Fibroblast of lung (primary cell): ENCODE results near the gene CLECL1. TPM values are rescaled to one million over a fixed set of nuclear protein-coding genes. Genes with fewer than 3 reads are reported as not detected.

ENCODE experiments used
- DNase-seq, 2 donors: peaks; one replicate each; pipeline versions ENCODE4 v3.0.0 to v3.0.0-alpha.2; 2010; ENCODE audit warnings: low read depth in 2 of 2
- H2AFZ ChIP-seq: 2 replicates; pipeline ENCODE4 v1.5.1; 2012; ENCODE audit warnings: low read length, control low read depth, inconsistent platforms
- H3K27ac ChIP-seq: 2 replicates; pipeline ENCODE4 v1.5.1; 2011; ENCODE audit warnings: low read length, control low read depth; ENCODE audit not compliant: insufficient read depth
- H3K27me3 ChIP-seq: 2 replicates; pipeline ENCODE4 v1.5.1; 2011; ENCODE audit warnings: mild to moderate bottlenecking, low read length; ENCODE audit not compliant: control insufficient read depth, insufficient read depth
- H3K36me3 ChIP-seq: 2 replicates; pipeline ENCODE4 v1.5.1; 2011; ENCODE audit warnings: low read length; ENCODE audit not compliant: control insufficient read depth, insufficient read depth
- H3K4me1 ChIP-seq: 2 replicates; pipeline ENCODE4 v1.5.1; 2011; ENCODE audit warnings: low read length; ENCODE audit not compliant: control insufficient read depth, insufficient read depth; ENCODE audit errors: extremely low read depth
- H3K4me2 ChIP-seq: 2 replicates; pipeline ENCODE4 v1.5.1; 2011; ENCODE audit warnings: low read length, control low read depth; ENCODE audit not compliant: insufficient read depth; ENCODE audit errors: extremely low read depth
- H3K4me3 ChIP-seq, 4 experiments: fragments of 200-600 bp in 1 of 4; sonication (generic) in 1 of 4; replicated peaks in 1 of 4; 2 replicates each; pipeline ENCODE4 v1.5.1; 2011 to 2016; ENCODE audit warnings: low read length in 4 of 4, low read depth in 3 of 4, mild to moderate bottlenecking in 3 of 4, control low read depth in 2 of 4, inconsistent platforms in 1 of 4, mixed read lengths in 1 of 4; ENCODE audit not compliant: insufficient read depth in 1 of 4; ENCODE audit errors: control extremely low read depth in 1 of 4
- H3K79me2 ChIP-seq: 2 replicates; pipeline ENCODE4 v1.5.1; 2012; ENCODE audit warnings: mild to moderate bottlenecking, low read length, inconsistent platforms; ENCODE audit not compliant: control insufficient read depth, insufficient read depth
- H3K9ac ChIP-seq: 2 replicates; pipeline ENCODE4 v1.5.1; 2011; ENCODE audit warnings: mild to moderate bottlenecking, low read length, control low read depth; ENCODE audit not compliant: insufficient read depth
- H3K9me3 ChIP-seq: 2 replicates; pipeline ENCODE4 v1.5.1; 2012; ENCODE audit warnings: low read depth, low read length; ENCODE audit not compliant: control insufficient read depth, insufficient read depth
- H4K20me1 ChIP-seq: 2 replicates; pipeline ENCODE4 v1.5.1; 2011; ENCODE audit warnings: low read length; ENCODE audit not compliant: control insufficient read depth, insufficient read depth; ENCODE audit errors: extremely low read depth
- EZH2 ChIP-seq: IDR thresholded peaks from 2 replicates; pipeline ENCODE4 v1.5.1; 2012; ENCODE audit warnings: low read length, control low read depth, mild to moderate bottlenecking; ENCODE audit errors: missing control alignments
- polyA plus RNA-seq, 2 donors: library from polyadenylated mRNA; depleted of rRNA in 1 of 2; stranded (reverse) in 1 of 2; unstranded in 1 of 2; fragments of >200 nt; gene quantifications; 2 replicates each; pipeline ENCODE4 v1.2.1, GENCODE V29; 2011 to 2012; ENCODE audit warnings: missing spikeins in 1 of 2
- total RNA-seq: library from RNA; depleted of rRNA; stranded (reverse); fragments of >200 nt; gene quantifications from 2 replicates; pipeline ENCODE4 v1.2.1, GENCODE V29; 2014
- TF ChIP-seq, protein P1 (sequence below), 2 donors: IDR thresholded peaks in 1 of 2; conservative IDR thresholded peaks in 1 of 2; 1 replicate in 1 of 2; 2 replicates in 1 of 2; pipeline ENCODE4 v1.5.1; 2011 to 2012; ENCODE audit warnings: low read length in 2 of 2, control low read depth in 1 of 2, inconsistent platforms in 1 of 2, low read depth in 1 of 2, mild to moderate bottlenecking in 1 of 2

CLECL1 gene
- total and polyA plus RNA-seq, 2 donors (not counting 1 experiment from before 2014, with no cell fraction given): not detected

DNA sequence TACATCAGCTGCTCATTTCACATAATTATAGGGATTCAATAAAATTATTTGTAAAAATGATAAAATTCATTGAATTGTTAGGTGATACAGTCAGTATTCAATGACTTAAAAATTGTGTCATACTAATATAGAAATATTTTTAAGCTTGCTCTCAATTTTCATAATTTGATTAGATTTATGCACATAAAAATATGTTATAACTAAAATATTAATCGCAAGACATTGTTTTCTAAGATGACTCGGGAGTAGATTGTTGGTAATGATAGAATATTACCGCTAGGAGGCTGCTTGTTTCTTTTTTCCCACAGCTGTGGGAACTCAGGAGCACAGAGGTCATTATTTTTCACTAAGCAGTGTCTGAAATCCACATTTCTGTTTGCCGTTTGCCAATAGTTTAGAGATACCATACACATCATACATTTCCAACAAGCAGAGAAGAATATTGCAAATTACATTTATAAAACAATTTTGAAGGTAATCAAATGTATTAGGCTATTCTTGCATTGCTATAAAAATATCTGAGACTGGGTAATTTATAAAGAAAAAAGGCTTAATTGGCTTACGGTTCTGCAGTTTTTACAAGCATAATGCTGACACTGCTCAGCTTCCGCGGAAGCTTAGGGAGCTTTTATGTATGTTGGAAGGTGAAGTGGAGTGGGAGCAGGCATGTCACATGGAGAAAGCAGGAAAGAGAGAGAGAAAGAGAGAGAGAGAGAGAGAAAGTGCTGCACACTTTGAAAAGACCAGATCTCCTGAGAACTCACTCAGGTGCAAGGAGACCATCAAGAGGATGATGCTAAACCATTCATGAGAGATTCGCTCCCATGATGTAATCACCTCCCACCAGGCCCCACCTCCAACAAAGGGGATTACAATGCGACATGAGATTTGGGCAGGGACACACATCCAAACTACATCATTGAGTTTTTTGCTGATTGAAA, 18.6 kb upstream of the CLECL1 start:
- Histone ChIP-seq H3K9ac (no peak overlapping the region), H3K27ac (no peak overlapping the region), H3K4me2 (no peak overlapping the region), H3K79me2 (no peaks in the 10 kb centered on the region), H3K4me1 (no peaks in the 10 kb centered on the region), H3K36me3 (no peaks in the 10 kb centered on the region), H3K27me3 (no peaks in the 10 kb centered on the region), H4K20me1 (no peaks in the 10 kb centered on the region), H3K9me3 (no peaks in the 10 kb centered on the region), H3K4me3 (no peak overlapping the region), H2AFZ (no peak overlapping the region)
- TF ChIP-seq, protein P1, sequence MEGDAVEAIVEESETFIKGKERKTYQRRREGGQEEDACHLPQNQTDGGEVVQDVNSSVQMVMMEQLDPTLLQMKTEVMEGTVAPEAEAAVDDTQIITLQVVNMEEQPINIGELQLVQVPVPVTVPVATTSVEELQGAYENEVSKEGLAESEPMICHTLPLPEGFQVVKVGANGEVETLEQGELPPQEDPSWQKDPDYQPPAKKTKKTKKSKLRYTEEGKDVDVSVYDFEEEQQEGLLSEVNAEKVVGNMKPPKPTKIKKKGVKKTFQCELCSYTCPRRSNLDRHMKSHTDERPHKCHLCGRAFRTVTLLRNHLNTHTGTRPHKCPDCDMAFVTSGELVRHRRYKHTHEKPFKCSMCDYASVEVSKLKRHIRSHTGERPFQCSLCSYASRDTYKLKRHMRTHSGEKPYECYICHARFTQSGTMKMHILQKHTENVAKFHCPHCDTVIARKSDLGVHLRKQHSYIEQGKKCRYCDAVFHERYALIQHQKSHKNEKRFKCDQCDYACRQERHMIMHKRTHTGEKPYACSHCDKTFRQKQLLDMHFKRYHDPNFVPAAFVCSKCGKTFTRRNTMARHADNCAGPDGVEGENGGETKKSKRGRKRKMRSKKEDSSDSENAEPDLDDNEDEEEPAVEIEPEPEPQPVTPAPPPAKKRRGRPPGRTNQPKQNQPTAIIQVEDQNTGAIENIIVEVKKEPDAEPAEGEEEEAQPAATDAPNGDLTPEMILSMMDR (conservative IDR thresholded peaks at IDR 0.05 in 1 of 2, IDR thresholded peaks at IDR 0.05 in 1 of 2; ENCODE audit: low read depth in 1 of 2, low read length in 2 of 2): peak in 1 of 2 donors; percentile 37
- TF ChIP-seq EZH2: no peak
- peak in 1 of 2 donors; percentile 15 for DNase-seq

DNA sequence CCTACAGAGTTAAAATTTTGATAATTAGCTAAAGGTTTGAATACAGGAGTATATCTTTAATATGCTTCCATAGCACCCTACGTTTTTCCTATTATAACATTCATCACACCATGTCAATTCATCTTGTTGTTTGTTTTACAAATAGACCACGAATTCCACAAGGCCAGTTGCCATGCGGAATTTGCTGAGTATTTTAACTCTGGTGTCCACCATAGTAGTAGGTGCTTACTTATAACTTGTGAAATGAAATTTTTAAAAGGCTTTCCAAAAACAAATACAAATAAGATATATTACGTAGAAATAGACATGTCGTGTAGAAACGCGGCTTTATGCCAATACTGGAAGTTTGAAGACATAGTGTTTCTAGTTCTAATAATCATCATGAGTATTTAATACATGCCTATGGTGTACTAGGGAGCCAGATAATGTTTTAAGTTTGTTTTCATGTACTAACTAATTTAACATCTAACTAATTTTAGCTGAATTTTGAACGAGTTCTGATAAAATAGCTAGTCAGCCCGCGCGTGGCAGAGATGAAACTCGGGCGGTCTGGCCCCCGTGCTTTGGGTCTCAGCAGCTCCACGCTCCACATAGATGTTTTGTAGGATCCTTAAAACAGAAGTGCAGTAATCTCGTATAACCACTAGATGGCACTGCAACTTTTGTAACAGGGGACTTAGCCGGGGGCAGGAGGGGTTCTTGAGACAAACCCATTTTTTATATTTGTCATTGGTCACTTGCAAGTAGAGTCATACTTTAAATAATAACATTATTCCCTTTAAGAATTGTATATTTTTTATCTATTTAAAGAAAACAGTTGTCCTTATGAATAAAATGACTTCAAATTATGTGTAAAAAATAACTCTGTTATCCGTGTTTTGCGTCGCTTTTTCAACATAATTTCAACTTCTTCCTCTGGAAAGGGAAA, 17.6 kb upstream of the CLECL1 start:
- Histone ChIP-seq H3K36me3 (no peaks in the 10 kb centered on the region), H3K4me3 (peak overlapping the region in 1 of 4 experiments; percentile 23), H2AFZ (no peak overlapping the region), H3K9ac (no peak overlapping the region), H3K27me3 (no peaks in the 10 kb centered on the region), H3K4me1 (no peaks in the 10 kb centered on the region), H3K27ac (no peak overlapping the region), H3K79me2 (no peaks in the 10 kb centered on the region), H3K9me3 (no peaks in the 10 kb centered on the region), H4K20me1 (no peaks in the 10 kb centered on the region), H3K4me2 (peak overlapping the region; percentile 85)
- TF ChIP-seq, protein P1 (conservative IDR thresholded peaks at IDR 0.05 in 1 of 2, IDR thresholded peaks at IDR 0.05 in 1 of 2; ENCODE audit: low read depth in 1 of 2, low read length in 2 of 2): peak; percentile 77 to 86
- TF ChIP-seq EZH2: no peak
- peak; percentile 56 to 77 for DNase-seq

DNA sequence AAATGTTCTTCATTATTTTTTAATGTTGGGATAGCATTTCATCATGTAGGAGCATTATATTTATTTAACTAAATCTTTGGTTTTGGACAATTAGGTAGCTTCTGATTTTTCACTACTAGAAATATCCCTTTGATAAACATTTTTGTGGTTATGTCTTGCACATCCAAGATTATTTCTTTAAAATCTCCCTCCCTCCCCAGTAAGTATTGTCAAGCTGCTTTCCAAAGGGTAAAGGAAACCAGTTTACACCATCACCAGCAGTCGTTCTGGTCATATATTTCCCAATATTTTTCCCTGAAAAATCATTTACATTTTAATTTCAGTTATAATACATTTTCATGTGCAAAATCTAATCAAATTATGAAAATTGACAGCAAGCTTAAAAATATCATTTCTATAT, 16.7 kb upstream of the CLECL1 start:
- H3K9me3 ChIP-seq: no peaks in the 10 kb centered on the region
- H3K27ac ChIP-seq: no peak overlapping the region
- H3K79me2 ChIP-seq: no peaks in the 10 kb centered on the region
- no peak for DNase-seq
- no peak overlapping the region for H2AFZ ChIP-seq
- H3K4me1 ChIP-seq: no peaks in the 10 kb centered on the region
- H4K20me1 ChIP-seq: no peaks in the 10 kb centered on the region
- H3K36me3 ChIP-seq: no peaks in the 10 kb centered on the region
- no peak overlapping the region for H3K9ac ChIP-seq
- no peak overlapping the region for H3K4me3 ChIP-seq
- TF ChIP-seq EZH2: no peak
- TF ChIP-seq, protein P1 (conservative IDR thresholded peaks at IDR 0.05 in 1 of 2, IDR thresholded peaks at IDR 0.05 in 1 of 2; ENCODE audit: low read depth in 1 of 2, low read length in 2 of 2): no peak
- H3K4me2 ChIP-seq: no peak overlapping the region
- H3K27me3 ChIP-seq: peaks cover 2% of the 10 kb centered on the region
